SU-DHL-6 (cell line): ENCODE measurements around the gene ZNF644.

Experiments used
- H2AFZ ChIP-seq: fragments of 200-600 bp; sonication (generic); 2 replicates; pipeline ENCODE4 v1.6.1; 2014; ENCODE audit warnings: low read depth, mild to moderate bottlenecking, moderate library complexity, mixed read lengths, antibody characterized with exemption, low read length; ENCODE audit not compliant: severe bottlenecking
- H3F3A ChIP-seq: fragments of 200-600 bp; shearing (Covaris generic); 2 replicates; pipeline ENCODE4 v1.6.0; 2016; ENCODE audit warnings: antibody characterized with exemption, mild to moderate bottlenecking; ENCODE audit not compliant: insufficient read depth
- H3K27ac ChIP-seq: fragments of 200-600 bp; sonication (generic); 2 replicates; pipeline ENCODE4 v1.5.1; 2016; ENCODE audit warnings: low read depth, mild to moderate bottlenecking, low read length, moderate library complexity, mixed read lengths
- H3K27me3 ChIP-seq: fragments of 200-600 bp; sonication (generic), shearing (Covaris generic); 2 replicates; pipeline ENCODE4 v1.6.0; 2014; ENCODE audit warnings: mild to moderate bottlenecking, low read length
- H3K36me3 ChIP-seq: fragments of 200-600 bp; sonication (generic); 2 replicates; pipeline ENCODE4 v1.6.1; 2014; ENCODE audit warnings: mild to moderate bottlenecking, low read length, mixed read lengths
- H3K4me2 ChIP-seq: fragments of 300-600, 200-600 bp; shearing (Covaris generic), sonication (generic); 2 replicates; pipeline ENCODE4 v1.6.0; 2014; ENCODE audit warnings: low read length, low read depth, mild to moderate bottlenecking; ENCODE audit not compliant: poor library complexity, severe bottlenecking
- H3K4me3 ChIP-seq: fragments of 200-600 bp; sonication (generic); 2 replicates; pipeline ENCODE4 v1.5.1; 2014; ENCODE audit warnings: antibody characterized with exemption, low read length, mild to moderate bottlenecking, mixed read lengths; ENCODE audit not compliant: insufficient read depth, poor library complexity, severe bottlenecking
- H3K79me2 ChIP-seq: fragments of 200-600 bp; sonication (generic); 2 replicates; pipeline ENCODE4 v1.6.1; 2014; ENCODE audit warnings: mild to moderate bottlenecking, low read length, moderate library complexity; ENCODE audit not compliant: insufficient read depth
- H3K9ac ChIP-seq: fragments of 200-600 bp; sonication (generic); 2 replicates; pipeline ENCODE4 v1.7.0; 2014; ENCODE audit warnings: mild to moderate bottlenecking, low read length
- H3K9me2 ChIP-seq: fragments of 200-600 bp; sonication (generic); replicated peaks from 2 replicates; pipeline ENCODE4 v1.6.1; 2014; ENCODE audit warnings: low read length; ENCODE audit not compliant: insufficient read depth
- H3K9me3 ChIP-seq: fragments of 200-600 bp; sonication (generic); 2 replicates; pipeline ENCODE4 v1.6.1; 2014; ENCODE audit warnings: low read length, mixed read lengths; ENCODE audit not compliant: insufficient read depth
- H4K20me1 ChIP-seq: fragments of 200-600 bp; sonication (generic); 2 replicates; pipeline ENCODE4 v1.6.1; 2014; ENCODE audit warnings: low read depth, mild to moderate bottlenecking, antibody characterized with exemption, low read length, moderate library complexity, mixed read lengths
- EZH2phosphoT487 ChIP-seq: fragments of 200-600 bp; sonication (generic), shearing (Covaris generic); conservative IDR thresholded peaks from 2 replicates; pipeline ENCODE4 v1.6.1; 2018; ENCODE audit warnings: mild to moderate bottlenecking, antibody characterized with exemption, low read length, moderate library complexity, mixed read lengths
- TF ChIP-seq, protein P1 (sequence below): fragments of 200-600 bp; sonication (generic); IDR thresholded peaks from one replicate; pipeline ENCODE4 v1.5.1; 2017; ENCODE audit warnings: antibody characterized with exemption, mild to moderate bottlenecking, low read length, moderate library complexity; ENCODE audit not compliant: insufficient read depth, poor library complexity, severe bottlenecking

The ZNF644 gene

DNA sequence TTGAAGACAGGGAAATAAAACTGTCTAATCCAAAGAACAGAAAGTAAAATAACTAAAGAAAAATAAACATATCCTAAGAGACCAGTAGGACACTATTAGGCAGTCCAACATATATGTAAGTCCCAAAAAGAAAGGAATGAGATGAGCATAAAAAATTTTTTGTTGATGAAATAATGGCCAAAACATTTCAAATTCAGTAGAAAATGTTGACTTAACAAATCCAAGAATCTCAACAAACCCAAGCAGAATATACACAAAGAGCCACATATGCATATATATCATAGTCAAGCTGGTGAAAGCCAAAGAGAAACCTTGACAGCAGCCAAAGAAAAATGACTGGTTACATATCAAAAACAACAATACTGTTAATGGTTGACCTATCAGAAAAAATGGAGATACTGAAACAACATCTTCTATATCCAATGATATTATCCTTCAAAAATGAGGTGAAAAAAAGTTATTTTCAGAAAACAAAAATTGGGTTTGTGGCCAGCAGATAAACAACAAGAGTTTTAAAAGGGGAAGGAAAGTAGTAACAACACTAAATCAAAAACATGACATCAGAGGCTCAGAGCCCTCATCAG lies 26.4 kb downstream of the ZNF644 start:
- H3K36me3 ChIP-seq, result peaks cover 14% of the 10 kb centered on the region

DNA sequence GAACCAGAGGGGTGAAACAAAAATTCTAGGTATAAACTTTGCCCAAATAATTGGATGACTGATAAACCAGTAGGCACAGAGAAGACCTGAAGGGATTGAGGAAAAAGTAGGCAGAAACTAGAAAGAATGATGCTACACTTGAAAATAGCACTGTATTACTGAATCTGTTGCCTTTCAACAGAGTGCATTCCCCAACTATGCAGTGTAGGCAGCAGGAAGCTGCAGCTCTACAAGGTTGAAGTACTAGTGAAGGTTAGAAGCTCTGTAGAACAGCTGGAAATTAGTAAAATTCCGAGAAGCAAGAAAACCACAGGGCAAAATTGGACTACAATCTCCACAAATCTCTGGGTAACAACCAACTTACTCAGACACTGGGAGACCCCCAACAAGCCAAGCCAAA lies 27.4 kb downstream of the ZNF644 start:
- TF ChIP-seq, protein P1, sequence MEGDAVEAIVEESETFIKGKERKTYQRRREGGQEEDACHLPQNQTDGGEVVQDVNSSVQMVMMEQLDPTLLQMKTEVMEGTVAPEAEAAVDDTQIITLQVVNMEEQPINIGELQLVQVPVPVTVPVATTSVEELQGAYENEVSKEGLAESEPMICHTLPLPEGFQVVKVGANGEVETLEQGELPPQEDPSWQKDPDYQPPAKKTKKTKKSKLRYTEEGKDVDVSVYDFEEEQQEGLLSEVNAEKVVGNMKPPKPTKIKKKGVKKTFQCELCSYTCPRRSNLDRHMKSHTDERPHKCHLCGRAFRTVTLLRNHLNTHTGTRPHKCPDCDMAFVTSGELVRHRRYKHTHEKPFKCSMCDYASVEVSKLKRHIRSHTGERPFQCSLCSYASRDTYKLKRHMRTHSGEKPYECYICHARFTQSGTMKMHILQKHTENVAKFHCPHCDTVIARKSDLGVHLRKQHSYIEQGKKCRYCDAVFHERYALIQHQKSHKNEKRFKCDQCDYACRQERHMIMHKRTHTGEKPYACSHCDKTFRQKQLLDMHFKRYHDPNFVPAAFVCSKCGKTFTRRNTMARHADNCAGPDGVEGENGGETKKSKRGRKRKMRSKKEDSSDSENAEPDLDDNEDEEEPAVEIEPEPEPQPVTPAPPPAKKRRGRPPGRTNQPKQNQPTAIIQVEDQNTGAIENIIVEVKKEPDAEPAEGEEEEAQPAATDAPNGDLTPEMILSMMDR, result no peak
- TF ChIP-seq EZH2phosphoT487, result no peak
- no peaks in the 10 kb centered on the region for H3F3A ChIP-seq
- H3K9me2 ChIP-seq, result no peaks in the 10 kb centered on the region
- H3K27me3 ChIP-seq, result no peaks in the 10 kb centered on the region
- H4K20me1 ChIP-seq, result 0 out of 2 replicates have a peak, but pooled peaks cover 16% of the 10 kb centered on the region
- no peak overlapping the region for H3K4me3 ChIP-seq
- H3K9ac ChIP-seq, result no peak overlapping the region
- no peak overlapping the region for H3K4me2 ChIP-seq
- H3K79me2 ChIP-seq, result peaks cover 96% of the 10 kb centered on the region
- H3K27ac ChIP-seq, result no peak overlapping the region
- H3K9me3 ChIP-seq, result no peaks in the 10 kb centered on the region
- no peak overlapping the region for H2AFZ ChIP-seq
- peaks cover 21% of the 10 kb centered on the region for H3K36me3 ChIP-seq

More for the DNA sequence above, 26.4 kb downstream of the ZNF644 start:
- Histone ChIP-seq H3K9me3 (no peaks in the 10 kb centered on the region), H3F3A (no peaks in the 10 kb centered on the region), H3K27me3 (no peaks in the 10 kb centered on the region), H3K4me2 (no peak overlapping the region), H3K79me2 (peaks cover 89% of the 10 kb centered on the region), H2AFZ (no peak overlapping the region), H3K4me3 (no peak overlapping the region), H3K27ac (no peak overlapping the region), H4K20me1 (0 out of 2 replicates have a peak, but pooled peaks cover 16% of the 10 kb centered on the region), H3K9ac (no peak overlapping the region), H3K9me2 (no peaks in the 10 kb centered on the region)
- no peak for TF ChIP-seq EZH2phosphoT487
- TF ChIP-seq, protein P1, result no peak

DNA sequence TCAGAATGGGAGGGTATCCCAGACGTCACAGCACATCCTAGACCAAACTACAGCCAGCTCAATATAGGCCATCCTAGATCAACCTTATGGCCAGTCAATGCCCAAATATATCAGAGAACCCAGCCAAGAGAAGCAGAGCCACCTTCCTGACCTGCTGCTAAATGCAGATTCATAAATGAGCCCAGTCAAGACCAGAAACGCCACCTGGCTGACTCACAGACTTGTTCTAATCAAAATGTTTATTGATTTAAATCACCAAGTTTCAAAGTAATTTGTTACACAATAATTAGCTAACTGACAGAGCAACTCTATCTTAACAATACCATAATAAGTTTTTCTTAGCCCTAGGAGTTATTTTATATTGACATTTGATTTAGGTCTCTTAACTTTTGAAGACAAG lies 28.6 kb downstream of the ZNF644 start:
- H3K79me2 ChIP-seq, result peaks cover 98% of the 10 kb centered on the region
- H3K36me3 ChIP-seq, result peaks cover 27% of the 10 kb centered on the region
- H3K27me3 ChIP-seq, result no peaks in the 10 kb centered on the region
- H2AFZ ChIP-seq, result no peak overlapping the region
- H3K9ac ChIP-seq, result no peak overlapping the region
- no peak overlapping the region for H3K4me2 ChIP-seq
- 0 out of 2 replicates have a peak, but pooled peaks cover 16% of the 10 kb centered on the region for H4K20me1 ChIP-seq
- TF ChIP-seq, protein P1, result no peak
- TF ChIP-seq EZH2phosphoT487, result no peak
- no peak overlapping the region for H3K4me3 ChIP-seq
- H3K9me2 ChIP-seq, result no peaks in the 10 kb centered on the region
- no peak overlapping the region for H3K27ac ChIP-seq
- no peaks in the 10 kb centered on the region for H3F3A ChIP-seq
- peaks cover 8% of the 10 kb centered on the region; the same call in 1 of the 2 replicates for H3K9me3 ChIP-seq
